GM18526 (cell line): ENCODE measurements around the gene SMIM10L2A.

Experiments used
- POLR2A ChIP-seq: IDR thresholded peaks from 3 replicates; pipeline ENCODE4 v1.6.1; 2011; ENCODE audit not compliant: insufficient read length; ENCODE audit errors: extremely low read depth

The SMIM10L2A gene

GRCh38 chrX:135421932-135422809 lies at the start of gene SMIM10L2A:
TSS of gene SMIM10L2A (plus strand) at chrX:135421944. CDS start at chrX:135422132, 188 bp downstream.
- no peak for TF ChIP-seq POLR2A

- no peak for TF ChIP-seq POLR2A
Observed at GRCh38 chrX:135373357-135373756, 48.4 kb upstream of the SMIM10L2A start.

GRCh38 chrX:135382260-135382659 lies 39.5 kb upstream of the SMIM10L2A start:
- TF ChIP-seq POLR2A = no peak

GRCh38 chrX:135383249-135383648 lies 38.5 kb upstream of the SMIM10L2A start:
- no peak for TF ChIP-seq POLR2A

- TF ChIP-seq POLR2A = no peak
Observed at GRCh38 chrX:135384161-135384836, 37.4 kb upstream of the SMIM10L2A start.

- no peak for TF ChIP-seq POLR2A
Observed at GRCh38 chrX:135388841-135389240, 32.9 kb upstream of the SMIM10L2A start.

GRCh38 chrX:135389243-135389642 lies 32.5 kb upstream of the SMIM10L2A start:
- TF ChIP-seq POLR2A = no peak

- TF ChIP-seq POLR2A = no peak
Observed at GRCh38 chrX:135389717-135390116, 32.0 kb upstream of the SMIM10L2A start.

- TF ChIP-seq POLR2A = no peak
Observed at GRCh38 chrX:135391734-135392133, 30.0 kb upstream of the SMIM10L2A start.

- TF ChIP-seq POLR2A = no peak
Observed at GRCh38 chrX:135393051-135393450, 28.7 kb upstream of the SMIM10L2A start.

GRCh38 chrX:135395064-135395463 lies 26.7 kb upstream of the SMIM10L2A start:
- no peak for TF ChIP-seq POLR2A

- TF ChIP-seq POLR2A = no peak
Observed at GRCh38 chrX:135396109-135396508, 25.6 kb upstream of the SMIM10L2A start.

- no peak for TF ChIP-seq POLR2A
Observed at GRCh38 chrX:135396566-135396965, 25.2 kb upstream of the SMIM10L2A start.

GRCh38 chrX:135397652-135398051 lies 24.1 kb upstream of the SMIM10L2A start:
- TF ChIP-seq POLR2A = no peak

- TF ChIP-seq POLR2A = no peak
Observed at GRCh38 chrX:135403374-135403773, 18.4 kb upstream of the SMIM10L2A start.

- no peak for TF ChIP-seq POLR2A
Observed at GRCh38 chrX:135408794-135409193, 12.9 kb upstream of the SMIM10L2A start.
